GM10266 (cell line): ENCODE results near the gene P2RY8.
"Not testable (repeated sequence)": the region's sequence is repeated elsewhere in the genome, so short reads cannot be mapped to it uniquely, and the experiment has no call there.

ENCODE experiments used
- DNase-seq: peaks from one replicate; pipeline ENCODE4 v3.0.0; 2012; ENCODE audit errors: extremely low spot score
- CTCF ChIP-seq: IDR thresholded peaks from 2 replicates; pipeline ENCODE4 v1.5.1; 2012; ENCODE audit warnings: mild to moderate bottlenecking, low read depth; ENCODE audit not compliant: control insufficient read depth, insufficient read depth; ENCODE audit errors: missing control alignments

The P2RY8 gene

GRCh38 chrX:1477801-1478458, 59.1 kb downstream of the P2RY8 start:
- DNase-seq: no peak
- no peak for TF ChIP-seq CTCF

GRCh38 chrX:1477229-1477628, 59.8 kb downstream of the P2RY8 start:
- TF ChIP-seq CTCF: no peak
- no peak for DNase-seq

- DNase-seq: no peak
- TF ChIP-seq CTCF: no peak
Observed at GRCh38 chrX:1476682-1477081, 60.3 kb downstream of the P2RY8 start.

DNA sequence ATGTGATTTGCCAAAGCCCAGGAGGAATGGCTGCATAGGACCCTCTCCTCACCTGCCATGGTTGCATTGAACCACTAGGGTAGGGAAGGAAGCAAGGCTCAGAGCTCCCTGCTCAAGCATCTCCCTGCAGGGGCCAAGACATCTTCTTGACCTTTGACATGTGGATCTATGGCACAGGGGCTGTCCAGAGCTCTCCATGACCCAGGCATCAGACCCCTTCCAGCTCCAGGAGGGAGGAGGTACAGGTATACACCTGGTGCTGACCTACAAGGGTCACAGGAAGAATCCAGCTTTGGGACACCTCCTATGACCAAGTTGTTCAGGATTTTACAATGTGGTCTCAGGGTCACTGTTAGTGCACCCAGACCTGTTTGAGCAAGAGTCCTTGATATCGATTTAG, 61.1 kb downstream of the P2RY8 start:
- no peak for DNase-seq
- TF ChIP-seq CTCF: no peak

DNA sequence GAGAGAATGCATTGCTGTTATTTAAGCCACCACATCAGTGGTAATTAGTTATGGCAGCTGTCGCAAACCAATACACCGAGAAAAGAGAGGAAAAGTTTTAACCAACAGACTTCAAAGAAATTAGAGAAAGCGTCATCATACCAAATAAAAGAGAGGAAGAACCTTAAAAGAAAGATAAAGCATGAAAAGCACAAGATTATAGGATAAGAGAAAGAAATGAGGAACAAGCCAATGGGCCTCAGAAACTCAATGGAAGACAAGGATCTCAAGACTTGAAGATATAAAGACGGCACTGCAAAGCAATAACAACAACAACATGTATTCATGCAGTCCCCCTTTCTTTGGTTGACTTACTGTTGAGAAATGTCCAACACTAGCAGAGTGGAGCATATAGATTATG, 61.5 kb downstream of the P2RY8 start:
- no peak for TF ChIP-seq CTCF
- no peak for DNase-seq

DNA sequence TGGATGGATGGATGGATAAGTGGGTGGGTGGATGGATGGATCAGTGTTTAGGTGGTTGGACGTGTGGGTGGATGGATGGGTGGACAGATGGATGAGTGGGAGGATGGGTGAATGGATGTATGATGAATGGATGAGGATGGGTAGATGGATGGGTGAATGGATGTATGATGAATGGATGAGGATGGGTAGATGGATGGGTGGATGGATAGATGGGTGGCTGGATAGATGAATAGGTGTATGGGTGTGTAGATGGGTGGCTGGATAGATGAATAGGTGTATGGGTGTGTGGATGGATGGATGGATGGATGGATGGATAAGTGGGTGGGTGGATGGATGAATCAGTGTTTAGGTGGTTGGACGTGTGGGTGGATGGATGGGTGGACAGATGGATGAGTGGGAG, 62.4 kb downstream of the P2RY8 start:
- DNase-seq: not testable (repeated sequence)

DNA sequence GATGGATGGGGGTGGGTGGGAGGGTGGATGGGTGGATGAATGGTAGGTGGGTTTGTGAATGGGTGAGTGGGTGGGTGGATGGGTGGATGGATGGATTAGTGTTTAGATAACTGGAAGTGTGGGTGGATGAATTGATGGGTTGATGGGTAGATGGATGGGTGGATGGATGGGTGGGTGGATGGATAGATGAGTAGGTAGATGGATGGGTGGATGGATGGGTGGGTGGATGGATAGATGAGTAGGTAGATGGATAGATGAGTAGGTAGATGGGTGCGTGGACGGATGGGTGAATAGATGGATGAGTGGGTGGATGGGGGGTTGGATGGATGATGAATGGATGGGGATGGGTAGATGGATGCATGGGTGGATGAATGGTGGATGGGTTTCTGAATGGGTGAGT, 64.0 kb downstream of the P2RY8 start:
- DNase-seq: no peak
- no peak for TF ChIP-seq CTCF

DNA sequence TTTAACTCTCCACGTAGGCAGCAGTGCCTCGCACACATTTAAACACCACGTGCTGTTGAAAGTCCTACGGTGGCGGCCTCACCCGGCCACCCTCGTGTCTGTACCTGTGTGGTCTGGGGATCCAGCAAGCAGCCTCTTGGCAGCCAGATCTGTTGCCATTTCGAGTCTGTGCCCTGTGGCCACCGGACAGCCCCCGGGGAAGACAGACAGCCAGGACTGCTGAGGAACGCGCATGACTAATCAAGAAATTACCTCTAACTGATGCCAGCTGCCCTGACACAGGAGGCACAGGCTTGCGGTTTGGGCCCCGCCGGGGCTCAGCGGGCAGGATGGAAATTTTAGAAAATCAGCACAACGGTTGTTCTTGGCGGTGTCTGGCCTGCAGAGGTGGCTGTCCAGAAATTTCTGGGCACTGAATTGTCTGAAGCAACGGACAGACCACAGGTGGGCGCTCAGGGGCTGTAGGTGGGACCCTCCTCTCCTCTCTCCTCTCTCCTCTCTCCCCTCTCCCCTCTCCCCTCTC, 68.7 kb downstream of the P2RY8 start:
- DNase-seq: peak; percentile 65
- peak; percentile 56 for TF ChIP-seq CTCF
